GM12878 (cell line): Measurements from ENCODE around the gene GALT. TPM values are rescaled to one million over a fixed set of nuclear protein-coding genes. Genes with fewer than 3 reads are reported as not detected.

Experiments used
- ATAC-seq: fragments of 200-7000 bp; cut with Tn5 transposase; 3 replicates; pipeline ENCODE4 v1.9.1; 2020; ENCODE audit warnings: mild to moderate bottlenecking, moderate library complexity
- BruUV-seq: library from RNA; stranded (reverse); fragments of 400-500 nt; replicated peaks from 2 replicates; lab custom pipeline; 2021; lab: Mats Ljungman, UMichigan
- CTCF ChIA-PET: fragments of 300-600 bp; sonication (Branson Sonifier 250); formaldehyde crosslinking; extraction: SDS; loops from one replicate; lab custom pipeline; 2021; ENCODE audit warnings: inconsistent platforms; lab: Yijun Ruan, JAX
- POLR2A ChIA-PET: fragments of 350-600 bp; formaldehyde crosslinking; extraction: SDS; loops from one replicate; lab custom pipeline; 2021; ENCODE audit warnings: inconsistent platforms; lab: Charles Lee
- RAD21 ChIA-PET: fragments of 300-600 bp; sonication (Branson Sonifier 250); formaldehyde crosslinking; loops from one replicate; lab custom pipeline; 2023; ENCODE audit warnings: antibody characterized with exemption; ENCODE audit not compliant: unreplicated experiment; lab: Charles Lee
- SMC1A ChIA-PET: fragments of 300-600 bp; sonication (Branson Sonifier 250); formaldehyde crosslinking; loops from one replicate; lab custom pipeline; 2023; ENCODE audit not compliant: unreplicated experiment, uncharacterized antibody; lab: Charles Lee
- DNase-seq: peaks from one replicate; pipeline ENCODE4 v3.0.0-alpha.2; 2011; ENCODE audit warnings: low read depth, low spot score
- FAIRE-seq: peaks from 3 replicates; lab custom pipeline; 2011; peaks lifted over from hg19 to GRCh38; lab: Jason Lieb, UNC
- H2AFZ ChIP-seq: 2 replicates; pipeline ENCODE4 v1.6.0; 2011; ENCODE audit warnings: low read depth, low read length, control low read depth; ENCODE audit not compliant: control insufficient read depth
- H3K27ac ChIP-seq: 2 replicates; pipeline ENCODE4 v1.5.1; 2011; ENCODE audit warnings: control low read depth; ENCODE audit not compliant: control insufficient read depth, insufficient read depth
- H3K27me3 ChIP-seq, 2 experiments: replicated peaks in 1 of 2; 2 replicates each; pipeline versions ENCODE4 v1.6.0 to v1.6.1; 2011; ENCODE audit warnings: low read length in 1 of 2; ENCODE audit not compliant: control insufficient read depth in 2 of 2, insufficient read depth in 2 of 2
- H3K36me3 ChIP-seq, 2 experiments: 2 replicates each; pipeline ENCODE4 v1.5.1; 2011; ENCODE audit warnings: low read length in 1 of 2; ENCODE audit not compliant: control insufficient read depth in 2 of 2, insufficient read depth in 2 of 2
- H3K4me1 ChIP-seq: 2 replicates; pipeline ENCODE4 v1.6.1; 2011; ENCODE audit warnings: mild to moderate bottlenecking, low read length, moderate library complexity, mixed read lengths; ENCODE audit not compliant: control insufficient read depth, insufficient read depth
- H3K4me2 ChIP-seq: 2 replicates; pipeline ENCODE4 v1.6.0; 2011; ENCODE audit warnings: control low read depth; ENCODE audit not compliant: control insufficient read depth, insufficient read depth
- H3K4me3 ChIP-seq: fragments of 200-600 bp; sonication (generic); 2 replicates; pipeline ENCODE4 v1.5.1; 2016
- H3K79me2 ChIP-seq: 2 replicates; pipeline ENCODE4 v1.6.0; 2011; ENCODE audit warnings: low read length; ENCODE audit not compliant: control insufficient read depth, insufficient read depth
- H3K9ac ChIP-seq: 2 replicates; pipeline ENCODE4 v1.8.0; 2011; ENCODE audit warnings: low read length, control low read depth, mixed read lengths; ENCODE audit not compliant: control insufficient read depth, insufficient read depth
- H3K9me3 ChIP-seq: replicated peaks from 3 replicates; pipeline ENCODE4 v1.5.1; 2011; ENCODE audit warnings: mild to moderate bottlenecking, low read length; ENCODE audit not compliant: control insufficient read depth, insufficient read depth
- H4K20me1 ChIP-seq: 2 replicates; pipeline ENCODE4 v1.6.0; 2011; ENCODE audit not compliant: control insufficient read depth, insufficient read depth
- BCL3 ChIP-seq: IDR thresholded peaks from 2 replicates; pipeline ENCODE4 v1.6.1; 2011; ENCODE audit warnings: borderline replicate concordance, low read depth, mild to moderate bottlenecking, moderate library complexity, low read length; ENCODE audit not compliant: insufficient read depth, poor library complexity, severe bottlenecking
- EP300 ChIP-seq, 2 experiments: fragments of 150-350 bp in 1 of 2; IDR thresholded peaks; 2 replicates each; pipeline ENCODE4 v1.6.1; 2011 to 2012; ENCODE audit warnings: low read depth in 2 of 2, low read length in 2 of 2, borderline replicate concordance in 1 of 2, improper control_type of control experiment in 1 of 2, inconsistent platforms in 1 of 2; ENCODE audit not compliant: control insufficient read depth in 1 of 2
- HDAC2 ChIP-seq: fragments of 200-600 bp; sonication (generic); IDR thresholded peaks from 2 replicates; pipeline ENCODE4 v1.6.1; 2017
- HDGF ChIP-seq: fragments of 450-650 bp; IDR thresholded peaks from 2 replicates; pipeline ENCODE4 v1.6.1; 2016; ENCODE audit warnings: antibody characterized with exemption
- MAX ChIP-seq: IDR thresholded peaks from 2 replicates; pipeline ENCODE4 v1.6.1; 2012; ENCODE audit warnings: low read depth, low read length, improper control_type of control experiment
- NBN ChIP-seq: fragments of 450-650 bp; IDR thresholded peaks from 2 replicates; pipeline ENCODE4 v1.6.1; 2016
- RELA ChIP-seq: fragments of 450-650 bp; IDR thresholded peaks from 2 replicates; pipeline ENCODE4 v1.8.0; 2014; ENCODE audit warnings: borderline replicate concordance; ENCODE audit not compliant: partially characterized antibody
- SUZ12 ChIP-seq: fragments of 200-600 bp; sonication (generic); IDR thresholded peaks from one replicate; pipeline ENCODE4 v1.6.1; 2018; ENCODE audit warnings: antibody characterized with exemption, mild to moderate bottlenecking; ENCODE audit not compliant: unreplicated experiment
- ZBTB4 ChIP-seq: fragments of 450-650 bp; formaldehyde crosslinking; IDR thresholded peaks from 2 replicates; pipeline ENCODE4 v1.4.0; 2022; ENCODE audit warnings: mild to moderate bottlenecking, moderate library complexity
- ZNF592 ChIP-seq: fragments of 450-650 bp; IDR thresholded peaks from 2 replicates; pipeline ENCODE4 v1.6.1; 2017; ENCODE audit warnings: mild to moderate bottlenecking, moderate library complexity
- WGBS: methylation state at CpG from one replicate; pipeline ENCODE4 v1.1.6; 2016; ENCODE audit warnings: low lambda C conversion rate; ENCODE audit not compliant: insufficient replicate concordance, insufficient coverage; ENCODE audit errors: missing lambda C conversion rate; 5-methylcytosine and 5-hydroxymethylcytosine counted together
- in situ Hi-C: fragments of 300-500 bp; cut with MboI; formaldehyde crosslinking; loops from 9 replicates; pipeline ENCODE4 v1.14.3; 2018; ENCODE audit warnings: mixed read lengths
- intact Hi-C: fragments of 100-400 bp; cut with micrococcal nuclease; formaldehyde crosslinking; loops from one replicate; pipeline ENCODE4 v1.14.2; 2022; ENCODE audit not compliant: unreplicated experiment
- polyA plus RNA-seq, 11 experiments: library from polyadenylated mRNA; depleted of rRNA in 4 of 11; unstranded in 6 of 11; stranded (reverse) in 5 of 11; fragments of >200 nt; fragmentation: Nextera tagmentation in 4 of 11; fragmentation: Illumina TruSeq in 1 of 11; extraction: Ambion mirVana in 4 of 11; extraction: Trizol in 1 of 11; gene quantifications; 1 replicate in 1 of 11; 2 replicates in 10 of 11; pipeline versions ENCODE4 v1.2.1 to v1.2.3, GENCODE V29; 2011 to 2016; ENCODE audit warnings: inconsistent platforms in 2 of 11, missing spikeins in 2 of 11, low read depth in 1 of 11
- total RNA-seq, 4 experiments: library from RNA; depleted of rRNA in 3 of 4; stranded (reverse); fragments of >200 nt in 3 of 4; fragmentation: Illumina TruSeq in 1 of 4; extraction: Trizol in 1 of 4; gene quantifications; 2 replicates each; pipeline versions ENCODE4 v1.2.1 to v1.2.3, GENCODE V29; 2013 to 2021
- TF ChIP-seq, protein P1 (sequence below): IDR thresholded peaks from 2 replicates; pipeline ENCODE4 v1.6.1; 2012; ENCODE audit warnings: low read length, inconsistent platforms

GALT gene
- total and polyA plus RNA-seq, 10 of the 15 experiments (the other 5 are each of a cell fraction or from before 2014, with no cell fraction given): 9.3 to 34.1 (median 26.9) TPM

DNA sequence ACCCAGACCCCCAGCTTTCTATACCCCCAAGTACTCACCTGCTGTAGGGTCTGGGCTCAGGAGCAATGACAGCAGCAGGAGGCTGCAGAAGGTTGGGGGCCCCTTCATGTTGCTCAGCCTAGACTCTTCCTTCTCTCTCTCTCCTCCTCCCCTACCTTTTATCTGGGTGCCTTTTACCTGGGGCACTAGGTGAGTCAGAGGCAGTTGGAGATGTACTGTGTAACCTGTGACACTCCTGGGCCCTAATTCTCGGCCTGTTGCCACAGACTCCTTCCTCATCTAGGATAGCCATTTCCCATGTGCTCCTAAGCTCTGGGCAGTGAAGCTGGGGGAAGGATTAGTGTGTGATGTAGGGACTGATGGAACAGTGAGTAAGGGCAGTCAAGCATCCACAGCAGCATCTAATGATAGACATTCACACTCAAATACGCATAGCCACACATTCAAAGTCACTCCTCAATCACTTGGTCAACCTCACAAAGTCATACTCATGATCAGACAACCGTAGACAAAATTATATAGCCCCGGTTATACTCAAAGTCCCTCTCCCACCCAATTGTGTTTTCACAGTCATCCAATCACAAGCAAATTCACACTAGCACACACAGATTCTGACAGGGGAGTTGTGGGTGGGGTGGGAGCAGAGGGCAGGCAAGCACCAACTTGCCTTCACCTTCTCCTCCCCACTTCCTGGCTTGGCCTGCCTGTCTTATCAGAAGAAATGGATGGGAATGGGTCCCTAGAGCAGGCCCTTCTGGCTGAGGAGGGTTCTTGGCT, 16.2 kb downstream of the GALT start, which contains the start of gene CCL27:
Gene CCL27 (minus strand): TSS at position 132 of the 777 bp plus-strand sequence. CDS start 24 bp downstream, at position 108.
- intact Hi-C loops: no loop called here
- Histone ChIP-seq H3K9me3 (no peaks in the 10 kb centered on the region), H3K36me3 (no peaks in the 10 kb centered on the region), H3K27ac (no peak within 1 kb of the TSS), H3K79me2 (no peaks in the 10 kb centered on the region), H3K4me1 (peaks cover 9% of the 10 kb centered on the region), H3K27me3 (no peaks in the 10 kb centered on the region), H3K4me3 (no peak within 1 kb of the TSS), H3K9ac (no peak within 1 kb of the TSS), H4K20me1 (no peaks in the 10 kb centered on the region), H2AFZ (peak within 1 kb of the TSS; percentile 26; the same call in 1 of the 2 replicates), H3K4me2 (0 out of 2 replicates have a peak within 1 kb of the TSS, but pooled peaks have one; percentile 25)
- ChIA-PET CTCF (interaction anchor here (0.8 to 3.2 kb wide), 8 partner anchors 10 to 40 kb away, joined by 3 to 23 read pairs (median 8); partner anchors contain the start of genes GALT, IL11RA and SIGMAR1), SMC1A (interaction anchor here (1.8 kb wide), 1 partner anchor 25 kb away, joined by 7 read pairs; the partner anchor contains the start of gene SIGMAR1), RAD21 (no interaction called here), POLR2A (interaction anchor here (0.6 to 1.4 kb wide), 3 partner anchors 10 to 1689 kb away, joined by 3 to 5 read pairs (median 3); partner anchors contain the start of gene DCTN3)
- no TSS peak for BruUV-seq
- in situ Hi-C loops: no loop called here
- DNase-seq: no peak
- ATAC-seq: no peak
- FAIRE-seq: no peak
- 50% methylated on average over 4 of the region's 4 CpGs for WGBS
- TF ChIP-seq RELA: no peak
- no peak for TF ChIP-seq ZNF592
- TF ChIP-seq MAX: no peak
- no peak for TF ChIP-seq HDGF
- TF ChIP-seq, protein P1, sequence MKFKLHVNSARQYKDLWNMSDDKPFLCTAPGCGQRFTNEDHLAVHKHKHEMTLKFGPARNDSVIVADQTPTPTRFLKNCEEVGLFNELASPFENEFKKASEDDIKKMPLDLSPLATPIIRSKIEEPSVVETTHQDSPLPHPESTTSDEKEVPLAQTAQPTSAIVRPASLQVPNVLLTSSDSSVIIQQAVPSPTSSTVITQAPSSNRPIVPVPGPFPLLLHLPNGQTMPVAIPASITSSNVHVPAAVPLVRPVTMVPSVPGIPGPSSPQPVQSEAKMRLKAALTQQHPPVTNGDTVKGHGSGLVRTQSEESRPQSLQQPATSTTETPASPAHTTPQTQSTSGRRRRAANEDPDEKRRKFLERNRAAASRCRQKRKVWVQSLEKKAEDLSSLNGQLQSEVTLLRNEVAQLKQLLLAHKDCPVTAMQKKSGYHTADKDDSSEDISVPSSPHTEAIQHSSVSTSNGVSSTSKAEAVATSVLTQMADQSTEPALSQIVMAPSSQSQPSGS: no peak
- no peak for TF ChIP-seq EP300 (IDR thresholded peaks at IDR 0.05; ENCODE audit: borderline replicate concordance in 1 of 2, control insufficient read depth in 1 of 2, low read depth in 2 of 2, low read length in 2 of 2)
- TF ChIP-seq BCL3: no peak
- no peak for TF ChIP-seq NBN
- no peak for TF ChIP-seq ZBTB4 (CRISPR knock-in tag)
- TF ChIP-seq HDAC2: no peak
- TF ChIP-seq SUZ12: no peak
